ENCODE measurements around the gene PELI1.

- no peak for TF ChIP-seq CTCF (IDR thresholded peaks at IDR 0.05)
- TF ChIP-seq POLR2A (IDR thresholded peaks at IDR 0.05): no peak
These were observed 63.2 kb downstream of the PELI1 start for GRCh38 chr2:64081046-64081445.
